ENCODE measurements around the gene TACC3. TPM values are rescaled to one million over a fixed set of nuclear protein-coding genes. Genes with fewer than 3 reads are reported as not detected.
A peak's percentile ranks its signal among the peaks of the same experiment; 100 is the strongest.

The TACC3 gene
- total RNA-seq, 1 experiment from 2014 or later: 106 TPM

DNA sequence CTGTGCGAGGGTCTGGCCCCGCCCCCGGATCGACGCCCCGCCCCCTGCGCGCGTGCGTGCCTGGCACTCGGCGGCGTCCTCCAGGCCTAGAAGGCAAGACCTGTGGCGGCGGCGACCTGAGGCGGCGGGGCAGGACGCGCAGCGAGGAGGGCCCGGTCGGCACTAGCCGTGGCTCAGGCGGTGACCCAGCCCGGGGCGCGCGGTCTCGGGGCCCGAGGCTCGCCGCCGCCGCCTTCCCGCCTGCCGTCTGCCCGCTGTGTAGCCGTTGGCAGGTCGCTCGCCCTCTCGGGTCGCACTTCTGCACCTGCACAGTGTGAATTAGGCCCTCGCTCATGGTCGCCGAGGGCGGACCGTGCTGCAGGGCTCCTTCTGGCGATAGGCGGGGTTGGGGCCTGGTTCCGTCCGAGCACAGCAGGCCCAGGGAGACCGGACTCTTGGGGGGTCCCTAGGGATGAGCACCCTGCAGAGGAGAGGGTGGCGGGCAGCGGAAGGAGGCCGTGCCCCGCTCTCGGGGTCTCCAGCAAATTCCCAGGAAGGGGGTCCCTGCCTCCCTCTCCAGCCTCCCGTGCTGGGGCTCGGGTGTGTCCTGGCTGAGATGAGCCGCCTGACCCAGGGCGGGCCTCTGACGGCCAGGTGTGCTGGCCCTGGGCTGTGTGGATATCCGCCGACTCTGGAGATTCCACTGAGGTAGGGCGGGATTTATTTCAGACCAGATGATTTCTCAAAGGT is 36.7 kb upstream of the TACC3 start:
- Histone ChIP-seq H3K27me3 (ENCODE audit: control insufficient read depth, insufficient read depth, low read length) (no peaks in the 10 kb centered on the region), H3K27ac (ENCODE audit: low read length) (peak overlapping the region; percentile 65; the same call in 1 of the 2 replicates), H3K4me3 (ENCODE audit: low read depth in 2 of 2, low read length in 2 of 2) (peak overlapping the region; percentile 50 to 55), H3K4me1 (ENCODE audit: control insufficient read depth, insufficient read depth, low read length) (peaks cover 15% of the 10 kb centered on the region), H3K9me3 (ENCODE audit: control insufficient read depth, insufficient read depth, low read depth, low read length) (no peaks in the 10 kb centered on the region), H3K36me3 (ENCODE audit: control insufficient read depth, insufficient read depth, low read length) (no peaks in the 10 kb centered on the region; the same call in 1 of the 2 replicates)
- intact Hi-C loops (cut with micrococcal nuclease; ENCODE audit: unreplicated experiment) (no loop called here), in situ Hi-C loops (cut with HindIII; ENCODE audit: low pct_unique_long_range_greater_than_20kb, low sequenced_read_pairs) (no loop called here)
- DNase-seq (ENCODE audit: low read depth, low spot score) (no peak), ATAC-seq (peak; percentile 63)
- ChIA-PET POLR2A (no interaction called here), CTCF (no interaction called here)
- TF ChIP-seq, protein P1, sequence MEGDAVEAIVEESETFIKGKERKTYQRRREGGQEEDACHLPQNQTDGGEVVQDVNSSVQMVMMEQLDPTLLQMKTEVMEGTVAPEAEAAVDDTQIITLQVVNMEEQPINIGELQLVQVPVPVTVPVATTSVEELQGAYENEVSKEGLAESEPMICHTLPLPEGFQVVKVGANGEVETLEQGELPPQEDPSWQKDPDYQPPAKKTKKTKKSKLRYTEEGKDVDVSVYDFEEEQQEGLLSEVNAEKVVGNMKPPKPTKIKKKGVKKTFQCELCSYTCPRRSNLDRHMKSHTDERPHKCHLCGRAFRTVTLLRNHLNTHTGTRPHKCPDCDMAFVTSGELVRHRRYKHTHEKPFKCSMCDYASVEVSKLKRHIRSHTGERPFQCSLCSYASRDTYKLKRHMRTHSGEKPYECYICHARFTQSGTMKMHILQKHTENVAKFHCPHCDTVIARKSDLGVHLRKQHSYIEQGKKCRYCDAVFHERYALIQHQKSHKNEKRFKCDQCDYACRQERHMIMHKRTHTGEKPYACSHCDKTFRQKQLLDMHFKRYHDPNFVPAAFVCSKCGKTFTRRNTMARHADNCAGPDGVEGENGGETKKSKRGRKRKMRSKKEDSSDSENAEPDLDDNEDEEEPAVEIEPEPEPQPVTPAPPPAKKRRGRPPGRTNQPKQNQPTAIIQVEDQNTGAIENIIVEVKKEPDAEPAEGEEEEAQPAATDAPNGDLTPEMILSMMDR (IDR thresholded peaks at IDR 0.05): no peak
- TF ChIP-seq TCF7L2 (IDR thresholded peaks at IDR 0.05; ENCODE audit: low read depth, low read length) (no peak), POLR2AphosphoS5 (IDR thresholded peaks at IDR 0.05; ENCODE audit: low read depth, low read length) (no peak), SIN3A (IDR thresholded peaks at IDR 0.05; ENCODE audit: borderline replicate concordance, insufficient read depth, low read depth, low read length) (no peak)
- TF ChIP-seq, protein P2, sequence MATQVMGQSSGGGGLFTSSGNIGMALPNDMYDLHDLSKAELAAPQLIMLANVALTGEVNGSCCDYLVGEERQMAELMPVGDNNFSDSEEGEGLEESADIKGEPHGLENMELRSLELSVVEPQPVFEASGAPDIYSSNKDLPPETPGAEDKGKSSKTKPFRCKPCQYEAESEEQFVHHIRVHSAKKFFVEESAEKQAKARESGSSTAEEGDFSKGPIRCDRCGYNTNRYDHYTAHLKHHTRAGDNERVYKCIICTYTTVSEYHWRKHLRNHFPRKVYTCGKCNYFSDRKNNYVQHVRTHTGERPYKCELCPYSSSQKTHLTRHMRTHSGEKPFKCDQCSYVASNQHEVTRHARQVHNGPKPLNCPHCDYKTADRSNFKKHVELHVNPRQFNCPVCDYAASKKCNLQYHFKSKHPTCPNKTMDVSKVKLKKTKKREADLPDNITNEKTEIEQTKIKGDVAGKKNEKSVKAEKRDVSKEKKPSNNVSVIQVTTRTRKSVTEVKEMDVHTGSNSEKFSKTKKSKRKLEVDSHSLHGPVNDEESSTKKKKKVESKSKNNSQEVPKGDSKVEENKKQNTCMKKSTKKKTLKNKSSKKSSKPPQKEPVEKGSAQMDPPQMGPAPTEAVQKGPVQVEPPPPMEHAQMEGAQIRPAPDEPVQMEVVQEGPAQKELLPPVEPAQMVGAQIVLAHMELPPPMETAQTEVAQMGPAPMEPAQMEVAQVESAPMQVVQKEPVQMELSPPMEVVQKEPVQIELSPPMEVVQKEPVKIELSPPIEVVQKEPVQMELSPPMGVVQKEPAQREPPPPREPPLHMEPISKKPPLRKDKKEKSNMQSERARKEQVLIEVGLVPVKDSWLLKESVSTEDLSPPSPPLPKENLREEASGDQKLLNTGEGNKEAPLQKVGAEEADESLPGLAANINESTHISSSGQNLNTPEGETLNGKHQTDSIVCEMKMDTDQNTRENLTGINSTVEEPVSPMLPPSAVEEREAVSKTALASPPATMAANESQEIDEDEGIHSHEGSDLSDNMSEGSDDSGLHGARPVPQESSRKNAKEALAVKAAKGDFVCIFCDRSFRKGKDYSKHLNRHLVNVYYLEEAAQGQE (IDR thresholded peaks at IDR 0.05; ENCODE audit: insufficient read depth in 1 of 2, low read depth in 2 of 2, low read length in 1 of 2): no peak
- BruUV-seq (replicated peaks): no TSS peak

DNA sequence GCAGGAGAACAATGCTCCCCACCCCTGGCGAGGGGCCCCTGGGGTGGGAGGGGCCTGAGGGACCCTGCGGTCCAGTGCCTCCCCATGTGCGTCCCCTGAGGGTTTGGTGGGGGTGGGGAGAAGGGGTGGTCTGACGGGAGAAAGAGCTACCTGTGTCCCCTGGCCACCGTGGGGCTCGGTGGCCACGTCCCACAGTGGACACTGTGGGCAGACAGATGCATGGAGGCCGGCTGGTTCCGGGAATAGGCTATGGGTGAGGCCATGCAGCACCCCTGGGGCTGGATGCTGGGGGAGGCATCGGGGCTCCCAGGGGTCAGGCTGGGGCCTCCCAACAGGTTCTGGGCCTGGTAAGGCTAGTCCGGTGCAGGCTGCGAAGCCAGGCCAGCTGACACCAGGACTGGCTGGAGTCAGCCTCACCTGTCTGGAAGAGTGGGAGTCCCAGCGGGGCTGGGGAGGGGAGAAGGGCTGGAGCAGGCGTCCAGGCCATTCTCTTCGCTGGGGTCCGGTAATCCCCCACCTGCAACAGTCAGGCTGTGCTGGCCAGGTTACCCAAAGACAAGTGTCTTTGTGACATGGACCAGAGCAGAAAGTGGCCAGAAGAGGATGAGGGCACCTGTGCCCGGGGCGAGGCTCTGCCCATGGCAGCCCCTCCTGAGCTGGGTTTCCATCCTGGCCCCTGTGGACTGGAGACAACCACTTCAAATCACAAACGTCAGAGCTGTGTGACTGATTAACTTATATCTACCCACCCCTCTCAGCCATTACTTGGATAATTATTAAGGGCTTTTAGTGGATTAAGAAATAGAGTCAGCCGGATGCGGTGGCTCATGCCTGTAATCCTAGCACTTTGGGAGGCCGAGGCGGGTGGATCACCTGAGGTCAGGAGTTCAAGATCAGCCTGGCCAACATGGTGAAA is 35.8 kb upstream of the TACC3 start:
- H3K4me1 ChIP-seq (ENCODE audit: control insufficient read depth, insufficient read depth, low read length): peaks cover 15% of the 10 kb centered on the region
- in situ Hi-C loops (cut with HindIII; ENCODE audit: low pct_unique_long_range_greater_than_20kb, low sequenced_read_pairs): no loop called here
- CTCF ChIA-PET: no interaction called here
- ATAC-seq (no peak), DNase-seq (ENCODE audit: low read depth, low spot score) (no peak)
- H3K9me3 ChIP-seq (ENCODE audit: control insufficient read depth, insufficient read depth, low read depth, low read length): no peaks in the 10 kb centered on the region
- no TSS peak for BruUV-seq (replicated peaks)
- POLR2A ChIA-PET: no interaction called here
- intact Hi-C loops (cut with micrococcal nuclease; ENCODE audit: unreplicated experiment): no loop called here
- H3K27ac ChIP-seq (ENCODE audit: low read length): 0 out of 2 replicates have a peak overlapping the region, but pooled peaks have one; percentile 65
- no peaks in the 10 kb centered on the region; the same call in none of the 2 replicates for H3K36me3 ChIP-seq (ENCODE audit: control insufficient read depth, insufficient read depth, low read length)
- peak overlapping the region; percentile 50 to 55; a peak in 3 of 4 replicates for H3K4me3 ChIP-seq (ENCODE audit: low read depth in 2 of 2, low read length in 2 of 2)
- H3K27me3 ChIP-seq (ENCODE audit: control insufficient read depth, insufficient read depth, low read length): no peaks in the 10 kb centered on the region
- TF ChIP-seq SIN3A (IDR thresholded peaks at IDR 0.05; ENCODE audit: borderline replicate concordance, insufficient read depth, low read depth, low read length): no peak
- TF ChIP-seq TCF7L2 (IDR thresholded peaks at IDR 0.05; ENCODE audit: low read depth, low read length): no peak
- TF ChIP-seq, protein P1 (IDR thresholded peaks at IDR 0.05): no peak
- no peak for TF ChIP-seq POLR2AphosphoS5 (IDR thresholded peaks at IDR 0.05; ENCODE audit: low read depth, low read length)
- TF ChIP-seq, protein P2 (IDR thresholded peaks at IDR 0.05; ENCODE audit: insufficient read depth in 1 of 2, low read depth in 2 of 2, low read length in 1 of 2): no peak

Measured in Panc1 (cell line).